PC-3 (cell line): ENCODE data around the gene MAMDC4.

Source experiments
- CTCF ChIP-seq: fragments of 300-600 bp; sonication (generic); conservative IDR thresholded peaks from 2 replicates; pipeline ENCODE4 v1.5.1; 2017; ENCODE audit warnings: antibody characterized with exemption, low read depth, mild to moderate bottlenecking, low read length
- EZH2 ChIP-seq: fragments of 300-600 bp; sonication (generic); IDR thresholded peaks from one replicate; pipeline ENCODE4 v1.6.1; 2017; ENCODE audit warnings: antibody characterized with exemption, mild to moderate bottlenecking, low read length; ENCODE audit not compliant: unreplicated experiment

- TF ChIP-seq CTCF (no peak), EZH2 (no peak)
These were observed 2.8 kb downstream of the MAMDC4 start for GRCh38 chr9:136854842-136855460.
